IPS-NIHi7 (cell line): ENCODE measurements around the gene KICS2.
"Not testable (repeated sequence)": the region's sequence is repeated elsewhere in the genome, so short reads cannot be mapped to it uniquely, and the experiment has no call there.

Experiments used
- DNase-seq: peaks from one replicate; pipeline ENCODE4 v3.0.0; 2012; ENCODE audit warnings: mixed read lengths; ENCODE audit errors: extremely low spot score

KICS2 gene

GRCh38 chr12:64222009-64222765, at the start of gene KICS2:
Gene KICS2, minus strand, starts transcription at chr12:64222296. Its CDS starts 59 bp downstream, at chr12:64222237.
- peak; percentile 93 for DNase-seq

- DNase-seq = no peak
Measured at GRCh38 chr12:64270411-64270810, 48.3 kb upstream of the KICS2 start.

GRCh38 chr12:64269161-64269560, 47.1 kb upstream of the KICS2 start:
- no peak for DNase-seq

DNA sequence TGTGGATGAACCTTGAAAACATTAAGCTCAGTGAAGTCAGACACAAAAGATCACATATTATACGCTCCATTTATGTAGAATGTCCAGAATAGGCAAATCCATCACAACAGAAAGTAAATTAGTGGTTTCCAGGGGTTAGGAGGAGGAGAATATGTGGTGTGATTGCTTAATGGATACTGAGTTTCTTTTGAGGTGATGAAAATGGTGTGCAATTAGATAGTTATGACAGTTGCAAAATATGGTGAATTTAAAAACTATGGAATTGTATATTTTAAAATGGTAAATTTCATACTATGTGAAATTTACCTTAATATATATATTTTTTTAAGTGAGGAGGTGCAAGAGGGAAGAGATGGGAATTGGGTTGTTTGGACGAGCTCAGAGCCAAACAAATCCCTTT, 46.3 kb upstream of the KICS2 start:
- DNase-seq = no peak

GRCh38 chr12:64265839-64266238, 43.7 kb upstream of the KICS2 start:
- DNase-seq = no peak

- DNase-seq = no peak
Measured at GRCh38 chr12:64261813-64262212, 39.7 kb upstream of the KICS2 start.

GRCh38 chr12:64258576-64258975, 36.5 kb upstream of the KICS2 start:
- DNase-seq = no peak

GRCh38 chr12:64256166-64256800, 34.2 kb upstream of the KICS2 start:
- peak; percentile 22 for DNase-seq

- DNase-seq = no peak
Measured at GRCh38 chr12:64255249-64255648, 33.2 kb upstream of the KICS2 start.

GRCh38 chr12:64253356-64253755, 31.3 kb upstream of the KICS2 start:
- DNase-seq = no peak

- no peak for DNase-seq
Measured at GRCh38 chr12:64252681-64253080, 30.6 kb upstream of the KICS2 start.

DNA sequence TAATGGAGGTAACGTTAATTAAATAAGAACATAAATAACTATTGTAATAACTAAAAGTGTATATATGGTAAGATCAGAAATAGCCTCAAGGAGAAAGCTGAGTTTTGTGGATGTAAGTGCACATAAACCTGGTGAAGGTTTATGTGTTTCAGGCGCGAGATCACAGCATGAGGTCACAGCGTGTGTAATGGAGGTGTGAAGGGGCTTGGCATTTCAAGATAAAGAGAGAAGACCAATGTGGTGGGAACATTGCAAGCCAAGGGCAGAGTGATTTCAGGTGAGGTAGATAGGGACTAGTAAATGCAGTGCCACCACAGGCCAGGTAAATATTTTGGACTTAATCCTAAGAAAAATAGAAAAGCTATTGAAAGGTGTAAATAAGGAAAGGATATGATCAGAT, 21.7 kb upstream of the KICS2 start:
- DNase-seq = peak; percentile 20

GRCh38 chr12:64240781-64241180, 18.7 kb upstream of the KICS2 start:
- DNase-seq = no peak

DNA sequence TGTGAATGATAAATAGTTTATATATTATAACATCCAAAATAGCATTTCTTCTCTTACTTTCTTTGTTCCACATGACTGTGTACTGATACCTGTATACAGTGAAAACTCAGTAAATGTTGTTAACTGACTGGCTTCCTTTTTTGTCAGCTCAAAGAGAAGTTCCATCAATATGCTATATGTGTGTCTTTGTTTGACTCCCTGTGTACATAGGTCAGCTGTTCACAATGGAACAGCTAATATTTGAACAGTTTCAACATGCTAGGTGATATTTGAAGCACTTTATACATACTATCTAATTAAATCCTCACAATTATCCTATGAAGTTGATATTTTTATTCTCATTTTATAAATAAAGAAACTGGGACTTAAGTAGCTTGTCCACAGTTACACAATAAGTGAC, 15.3 kb upstream of the KICS2 start:
- no peak for DNase-seq

DNA sequence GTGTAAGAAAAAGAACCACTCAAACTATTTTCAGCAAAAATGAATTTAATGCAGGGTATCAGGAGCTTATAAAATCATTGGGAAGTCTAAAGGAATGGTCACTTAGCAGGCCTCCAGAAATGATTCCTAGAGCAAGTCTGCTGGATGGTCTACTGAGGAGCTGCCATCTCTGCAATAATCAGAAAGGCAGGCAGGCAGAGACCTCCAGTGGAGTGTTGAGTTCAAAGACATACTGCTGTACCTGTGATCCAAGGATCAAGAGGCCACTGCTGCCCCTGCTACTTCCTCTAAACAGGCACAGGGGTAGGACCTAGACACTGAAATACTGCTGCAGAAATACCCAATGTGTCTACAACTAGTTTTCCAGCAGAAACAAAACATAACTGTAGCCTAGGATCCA, 14.5 kb upstream of the KICS2 start:
- no peak for DNase-seq

- no peak for DNase-seq
Measured at GRCh38 chr12:64232196-64232595, 10.1 kb upstream of the KICS2 start.

DNA sequence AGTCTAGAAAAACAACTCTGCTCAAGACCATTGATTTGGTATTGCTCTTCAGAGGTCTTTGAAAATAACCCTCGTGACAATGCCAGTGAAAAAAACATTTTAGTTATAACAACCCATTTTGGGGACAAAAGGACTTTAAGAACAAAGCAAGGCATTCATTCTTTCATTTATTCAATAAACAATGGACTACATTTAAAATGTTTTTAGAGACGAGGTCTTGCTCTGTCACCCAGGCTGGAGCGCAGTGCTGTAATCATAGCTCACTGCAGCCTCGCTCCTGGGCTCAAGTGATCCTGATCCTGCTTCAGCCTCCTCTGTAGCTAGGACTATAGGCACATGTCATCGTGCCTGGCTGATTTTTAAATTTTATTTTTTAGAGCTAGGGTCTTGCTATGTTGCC, 7.7 kb upstream of the KICS2 start:
- DNase-seq = no peak

DNA sequence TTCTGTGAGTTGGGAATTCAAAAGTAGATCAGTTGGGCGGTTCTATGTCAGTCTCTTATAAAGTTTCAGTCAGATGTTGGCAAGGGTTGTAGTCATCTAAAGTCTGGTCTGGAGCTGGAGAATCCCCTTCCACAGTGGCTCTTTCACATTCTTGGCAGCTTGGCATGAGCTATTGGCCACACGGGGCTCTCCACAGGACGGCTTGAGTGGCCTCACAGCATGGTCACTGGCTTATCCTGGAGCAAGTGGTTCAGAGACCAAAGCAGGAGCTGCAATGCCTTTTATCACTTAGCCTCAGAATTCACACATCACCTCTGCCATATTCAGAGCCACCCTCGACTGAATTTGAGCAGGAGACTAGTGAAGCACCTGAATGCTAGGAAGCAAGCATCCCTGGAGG, 7.1 kb upstream of the KICS2 start:
- no peak for DNase-seq

DNA sequence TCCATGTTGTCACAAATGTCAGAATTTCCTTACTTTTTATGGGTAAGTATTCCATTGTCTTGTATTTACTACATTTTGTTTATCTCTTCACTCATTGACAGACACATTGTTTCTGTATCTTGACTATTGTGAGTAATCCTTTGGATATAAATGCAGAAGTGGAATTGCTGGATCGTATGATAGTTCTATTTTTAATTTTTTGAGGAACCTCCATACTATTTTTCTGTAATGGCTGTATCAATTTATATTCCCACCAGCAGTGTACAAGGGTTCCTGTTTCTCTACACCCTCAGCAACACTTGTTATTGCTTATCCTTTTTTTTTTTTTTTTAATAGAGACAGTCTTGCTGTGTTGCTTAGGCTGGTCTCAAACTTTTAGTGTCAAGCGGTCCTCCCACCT, 3.5 kb upstream of the KICS2 start:
- DNase-seq = no peak

- DNase-seq = peak; percentile 85
Measured at GRCh38 chr12:64221651-64222008, 466 bp downstream of the KICS2 start.

GRCh38 chr12:64220046-64220445, 2.0 kb downstream of the KICS2 start:
- no peak for DNase-seq

GRCh38 chr12:64219145-64219544, 3.0 kb downstream of the KICS2 start:
- DNase-seq = no peak

GRCh38 chr12:64218597-64218996, 3.5 kb downstream of the KICS2 start:
- DNase-seq = no peak

DNA sequence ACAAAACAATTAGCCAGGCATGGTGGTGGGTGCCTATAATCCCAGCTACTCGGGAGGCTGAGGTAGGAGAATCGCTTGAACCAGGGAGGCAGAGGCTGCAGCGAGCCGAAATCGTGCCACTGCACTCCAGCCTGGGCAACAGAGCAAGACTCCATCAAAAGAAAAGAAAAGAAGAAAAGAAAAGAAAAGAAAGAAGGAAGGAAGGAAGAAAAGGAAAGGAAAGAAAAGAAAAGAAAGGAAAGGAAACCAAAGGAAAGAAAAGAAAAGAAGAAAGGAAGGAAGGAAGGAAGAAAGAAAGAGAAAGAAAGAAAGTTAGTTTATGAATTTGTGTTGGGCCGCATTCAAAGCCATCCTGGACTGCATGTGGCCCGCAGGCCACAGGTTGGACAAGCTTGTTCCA, 4.5 kb downstream of the KICS2 start:
- DNase-seq = not testable (repeated sequence)
